ENCODE data around the gene TUBG1.

TUBG1 gene

DNA sequence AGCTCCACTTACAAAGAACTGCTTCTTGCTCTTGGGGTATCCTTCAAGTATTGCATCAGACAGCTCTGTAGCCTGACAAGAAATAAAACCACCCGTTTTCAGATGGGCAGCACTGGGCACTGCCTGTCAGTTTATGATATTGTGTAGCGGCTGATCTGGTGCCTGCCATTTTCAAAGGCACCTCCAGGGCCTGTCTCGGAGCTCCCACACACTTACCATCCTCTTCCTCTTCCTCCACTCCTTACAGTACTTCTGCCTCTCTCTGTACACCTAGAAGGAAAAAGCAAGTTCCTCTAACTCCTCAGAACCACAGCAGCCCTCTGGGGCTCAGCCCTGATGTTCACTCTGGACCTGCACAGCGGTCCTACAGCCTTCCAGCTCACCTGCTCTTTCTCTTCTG lies 36.4 kb upstream of the TUBG1 start:
- H3K27ac ChIP-seq, result peak overlapping the region; percentile 31
- TF ChIP-seq, protein P1, sequence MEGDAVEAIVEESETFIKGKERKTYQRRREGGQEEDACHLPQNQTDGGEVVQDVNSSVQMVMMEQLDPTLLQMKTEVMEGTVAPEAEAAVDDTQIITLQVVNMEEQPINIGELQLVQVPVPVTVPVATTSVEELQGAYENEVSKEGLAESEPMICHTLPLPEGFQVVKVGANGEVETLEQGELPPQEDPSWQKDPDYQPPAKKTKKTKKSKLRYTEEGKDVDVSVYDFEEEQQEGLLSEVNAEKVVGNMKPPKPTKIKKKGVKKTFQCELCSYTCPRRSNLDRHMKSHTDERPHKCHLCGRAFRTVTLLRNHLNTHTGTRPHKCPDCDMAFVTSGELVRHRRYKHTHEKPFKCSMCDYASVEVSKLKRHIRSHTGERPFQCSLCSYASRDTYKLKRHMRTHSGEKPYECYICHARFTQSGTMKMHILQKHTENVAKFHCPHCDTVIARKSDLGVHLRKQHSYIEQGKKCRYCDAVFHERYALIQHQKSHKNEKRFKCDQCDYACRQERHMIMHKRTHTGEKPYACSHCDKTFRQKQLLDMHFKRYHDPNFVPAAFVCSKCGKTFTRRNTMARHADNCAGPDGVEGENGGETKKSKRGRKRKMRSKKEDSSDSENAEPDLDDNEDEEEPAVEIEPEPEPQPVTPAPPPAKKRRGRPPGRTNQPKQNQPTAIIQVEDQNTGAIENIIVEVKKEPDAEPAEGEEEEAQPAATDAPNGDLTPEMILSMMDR (IDR thresholded peaks at IDR 0.05), result no peak
- TF ChIP-seq ZFX (IDR thresholded peaks at IDR 0.05; ENCODE audit: borderline replicate concordance), result no peak

DNA sequence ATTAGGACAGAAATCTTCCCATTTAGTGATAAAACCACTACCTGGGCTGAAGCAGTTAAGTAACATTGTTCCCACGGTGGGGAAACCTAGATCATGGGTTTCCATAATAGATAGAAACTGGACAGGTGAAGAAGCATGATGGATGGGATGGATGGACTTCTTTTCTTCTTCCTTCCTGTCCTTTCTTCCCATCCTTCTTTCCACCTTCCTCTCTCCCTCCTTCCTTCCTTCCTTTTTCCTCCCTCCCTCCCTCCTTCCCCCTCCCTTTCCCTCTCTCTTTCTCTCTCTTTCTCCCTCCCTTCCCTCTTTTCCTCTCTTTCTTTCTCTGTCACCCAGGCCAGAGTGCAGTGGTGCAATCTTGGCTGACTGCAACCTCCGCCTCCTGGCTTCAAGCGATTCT lies 35.0 kb upstream of the TUBG1 start:
- no peak overlapping the region for H3K27ac ChIP-seq
- TF ChIP-seq, protein P1 (IDR thresholded peaks at IDR 0.05), result no peak
- TF ChIP-seq ZFX (IDR thresholded peaks at IDR 0.05; ENCODE audit: borderline replicate concordance), result no peak

DNA sequence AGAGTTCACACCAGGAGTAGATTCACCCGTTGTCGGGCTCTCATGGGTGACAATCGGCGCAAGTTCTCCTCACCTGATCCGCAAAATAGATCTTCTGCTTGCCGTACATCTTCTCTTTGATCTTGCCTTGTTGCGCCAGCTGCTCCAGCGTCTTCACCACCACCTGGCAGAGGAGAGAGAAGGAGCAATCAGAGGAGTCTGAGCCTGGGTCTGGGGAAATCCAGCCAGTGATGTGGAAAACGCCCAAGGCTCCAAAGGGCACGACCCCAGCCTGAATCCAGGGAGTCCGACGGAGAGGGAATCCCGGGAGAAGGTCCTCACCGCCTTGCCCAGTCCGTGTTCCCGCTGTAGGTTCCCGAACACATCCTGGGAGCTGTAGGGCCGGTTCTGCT lies 32.3 kb upstream of the TUBG1 start:
- TF ChIP-seq, protein P1 (IDR thresholded peaks at IDR 0.05), result no peak
- no peak for TF ChIP-seq ZFX (IDR thresholded peaks at IDR 0.05; ENCODE audit: borderline replicate concordance)
- H3K27ac ChIP-seq, result peak overlapping the region; percentile 89

DNA sequence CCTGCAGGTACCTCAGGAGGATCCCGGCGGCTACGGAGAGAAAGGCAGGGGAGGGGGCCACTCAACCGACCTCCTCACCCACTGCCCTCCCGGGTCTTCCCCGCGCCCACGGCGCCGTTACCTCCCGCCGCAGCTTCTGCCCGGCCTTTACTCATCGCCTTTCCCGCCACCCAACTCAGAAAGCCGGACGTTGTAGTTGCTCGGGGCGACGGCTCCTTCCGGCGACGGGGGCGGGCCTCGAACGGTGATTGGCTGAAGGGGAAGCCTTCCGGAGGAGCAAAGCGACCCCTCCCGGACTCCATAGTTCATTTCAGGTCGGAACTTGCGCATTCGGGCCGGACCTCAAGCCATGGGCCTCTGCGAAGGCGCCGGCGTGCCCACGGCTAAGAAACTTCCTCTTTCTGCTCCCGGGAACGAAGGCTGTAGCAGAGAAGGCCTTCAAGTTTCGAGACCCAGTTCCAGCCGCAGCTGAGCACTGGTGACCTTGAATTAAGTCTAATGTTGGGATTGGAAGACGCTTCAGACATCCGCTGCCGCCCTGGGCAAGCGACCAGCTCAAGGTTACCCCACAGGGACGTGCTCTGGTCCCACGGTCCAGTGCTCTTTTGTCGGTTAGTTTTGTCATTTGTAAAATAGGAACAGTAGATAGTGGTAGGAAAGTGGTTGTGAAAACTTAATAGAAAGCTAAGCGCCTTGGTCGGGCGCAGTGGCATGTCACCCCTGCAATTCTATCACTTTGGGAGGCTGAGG lies 31.8 kb upstream of the TUBG1 start, which contains the start of gene PSMC3IP:
Gene PSMC3IP, minus strand, starts transcription at position 198 of the 750 bp plus-strand sequence. Its CDS starts 43 bp downstream, at position 155.
- peak within 1 kb of the TSS; percentile 89 for H3K27ac ChIP-seq
- no peak for TF ChIP-seq ZFX (IDR thresholded peaks at IDR 0.05; ENCODE audit: borderline replicate concordance)
- TF ChIP-seq, protein P1 (IDR thresholded peaks at IDR 0.05), result peak; percentile 43; the same call in 1 of the 2 replicates

DNA sequence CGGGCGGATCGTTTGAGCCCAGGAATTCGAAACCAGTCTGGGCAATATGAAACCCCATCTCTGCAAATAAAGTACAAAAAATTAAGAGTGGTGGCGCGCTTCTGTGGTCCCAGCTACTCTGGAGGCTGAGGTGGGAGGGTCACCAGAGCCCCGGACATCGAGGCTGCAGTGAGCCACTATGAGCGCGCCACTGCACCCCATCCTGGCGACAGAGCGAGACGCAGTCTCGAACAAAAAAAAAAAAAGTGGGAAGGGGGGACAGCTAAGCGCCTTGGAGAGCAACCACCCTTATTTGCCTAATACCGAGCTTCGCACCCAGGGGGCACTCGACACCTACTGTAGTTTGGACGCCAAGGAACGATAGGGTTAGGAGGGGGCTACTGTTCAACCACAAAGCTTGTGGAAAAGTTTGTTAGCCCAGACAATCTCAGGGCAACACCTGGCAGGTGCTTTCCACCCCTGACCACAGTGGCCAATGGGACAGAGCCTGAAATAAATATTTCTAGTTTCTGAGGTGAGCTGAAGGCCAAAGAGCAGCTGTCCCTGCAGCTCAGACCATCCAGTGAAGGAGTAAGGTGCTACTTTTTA lies 31.1 kb upstream of the TUBG1 start:
- TF ChIP-seq ZFX (IDR thresholded peaks at IDR 0.05; ENCODE audit: borderline replicate concordance), result no peak
- TF ChIP-seq, protein P1 (IDR thresholded peaks at IDR 0.05), result peak; percentile 82
- H3K27ac ChIP-seq, result peak overlapping the region; percentile 89

DNA sequence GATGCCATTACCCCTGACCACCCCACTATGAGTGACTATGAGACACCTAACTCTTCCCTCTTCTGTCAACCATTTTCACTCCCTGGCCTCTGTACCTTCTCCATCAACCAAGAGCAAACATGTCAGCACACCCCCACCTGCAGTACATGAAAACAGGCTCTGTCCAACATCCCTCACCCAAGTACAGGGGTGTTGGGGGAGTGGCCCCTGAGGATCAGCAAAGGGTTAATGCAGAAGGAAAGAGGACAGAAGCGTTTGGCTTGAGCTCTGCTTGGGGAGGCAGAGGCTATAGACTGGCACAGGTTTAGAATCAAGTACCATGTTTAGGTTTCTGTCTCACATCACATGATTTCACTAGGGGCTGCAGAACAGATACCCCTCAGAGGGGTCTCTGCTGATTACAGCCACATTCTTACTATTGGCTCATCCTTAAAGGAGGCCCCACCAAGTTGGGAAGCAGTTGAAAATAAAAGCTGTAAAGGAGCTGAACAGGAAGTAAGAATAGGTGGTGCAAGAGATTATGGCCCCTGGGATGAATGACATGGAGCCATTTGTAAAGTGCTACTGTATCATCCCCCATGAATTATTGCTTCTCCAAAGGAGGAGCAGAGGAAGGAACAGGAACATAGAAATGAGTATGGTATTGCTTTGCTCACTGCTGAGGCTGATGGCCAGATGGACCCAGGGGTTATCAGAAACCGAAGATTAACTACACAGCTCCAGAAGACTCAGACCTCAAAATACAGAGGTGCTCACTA lies 29.5 kb upstream of the TUBG1 start:
- H3K27ac ChIP-seq, result peak overlapping the region; percentile 89
- TF ChIP-seq, protein P1 (IDR thresholded peaks at IDR 0.05), result no peak
- no peak for TF ChIP-seq ZFX (IDR thresholded peaks at IDR 0.05; ENCODE audit: borderline replicate concordance)
